ENCODE results near the gene NAA10.

NAA10 gene

GRCh38 chrX:153947009-153947769, 12.4 kb upstream of the NAA10 start:
- peak; percentile 59 for DNase-seq

- no peak for DNase-seq
Observed at GRCh38 chrX:153945956-153946943, 11.4 kb upstream of the NAA10 start.

- DNase-seq: no peak
Observed at GRCh38 chrX:153944800-153945150, 9.9 kb upstream of the NAA10 start.

GRCh38 chrX:153944140-153944799, 9.4 kb upstream of the NAA10 start, which contains the start of gene RENBP:
Gene RENBP, minus strand, starts transcription at chrX:153944643. Its CDS starts 33 bp downstream, at chrX:153944610.
- no peak for DNase-seq

GRCh38 chrX:153941336-153942252, 6.8 kb upstream of the NAA10 start:
- no peak for DNase-seq

GRCh38 chrX:153939573-153939972, 4.7 kb upstream of the NAA10 start:
- no peak for DNase-seq

GRCh38 chrX:153938226-153938786, 3.5 kb upstream of the NAA10 start:
- no peak for DNase-seq

- DNase-seq: no peak
Observed at GRCh38 chrX:153937056-153937455, 2.2 kb upstream of the NAA10 start.

GRCh38 chrX:153935326-153935851, 552 bp upstream of the NAA10 start:
- no peak for DNase-seq

- no peak for DNase-seq
Observed at GRCh38 chrX:153934148-153934761, 582 bp downstream of the NAA10 start.

- no peak for DNase-seq
Observed at GRCh38 chrX:153933748-153934147, 1.1 kb downstream of the NAA10 start.

- no peak for DNase-seq
Observed at GRCh38 chrX:153932220-153932915, 2.5 kb downstream of the NAA10 start.

GRCh38 chrX:153931748-153932147, 3.1 kb downstream of the NAA10 start:
- no peak for DNase-seq

- no peak for DNase-seq
Observed at GRCh38 chrX:153931151-153931550, 3.7 kb downstream of the NAA10 start.

- DNase-seq: no peak
Observed at GRCh38 chrX:153930011-153930910, 4.6 kb downstream of the NAA10 start.

GRCh38 chrX:153929576-153929975, 5.3 kb downstream of the NAA10 start:
- DNase-seq: no peak

- DNase-seq: no peak
Observed at GRCh38 chrX:153928846-153929245, 6.0 kb downstream of the NAA10 start.

- peak; percentile 98 for DNase-seq
Observed at GRCh38 chrX:153927922-153928760, 6.7 kb downstream of the NAA10 start.

GRCh38 chrX:153927672-153927921, 7.2 kb downstream of the NAA10 start:
- DNase-seq: no peak
